ENCODE measurements around the gene TENM3. TPM values are rescaled to one million over a fixed set of nuclear protein-coding genes. Genes with fewer than 3 reads are reported as not detected.

Gene TENM3
- total RNA-seq, 1 experiment from 2014 or later = 34.1 TPM

DNA sequence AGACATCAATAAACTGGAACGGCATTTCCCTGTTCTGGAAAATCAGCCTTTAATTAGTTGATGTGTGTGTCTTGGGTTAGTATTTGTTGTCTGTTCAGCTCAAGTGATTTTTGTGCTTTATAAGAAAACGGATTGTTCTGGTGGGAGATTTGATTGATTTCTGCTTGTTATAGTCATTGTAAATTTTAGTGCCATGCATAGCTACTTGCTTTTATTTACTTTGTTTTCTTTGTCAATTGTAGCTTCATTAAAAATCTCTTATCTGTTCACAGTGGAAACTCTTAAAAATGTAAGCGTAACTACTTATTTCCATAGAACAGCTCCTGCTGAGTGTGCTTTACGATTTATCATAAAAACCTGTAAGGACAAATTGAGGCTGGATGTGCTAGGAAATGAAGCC, 253.2 kb downstream of the TENM3 start:
- intact Hi-C loops (cut with micrococcal nuclease) = no loop called here
- ChIA-PET CTCF (interaction anchor here (1.3 kb wide), 1 partner anchor 10 kb away, joined by 3 read pairs; no protein-coding TSS in a partner anchor), POLR2A (no interaction called here)
- no peaks in the 10 kb centered on the region for H3K27me3 Mint-ChIP-seq (ENCODE audit: insufficient read depth, unreplicated experiment)
- H3K4me1 Mint-ChIP-seq (ENCODE audit: insufficient read depth, unreplicated experiment) = peaks cover 6% of the 10 kb centered on the region
- no peaks in the 10 kb centered on the region for H3K36me3 Mint-ChIP-seq (ENCODE audit: insufficient read depth, unreplicated experiment)
- no peak for DNase-seq (ENCODE audit: unreplicated experiment)
- no peak for TF ChIP-seq CTCF (IDR thresholded peaks at IDR 0.05; ENCODE audit: unreplicated experiment)
- H3K27ac Mint-ChIP-seq (ENCODE audit: low read depth, unreplicated experiment) = no peak overlapping the region
- no TSS peak for BruUV-seq (replicated peaks)
- H3K9me3 Mint-ChIP-seq (ENCODE audit: unreplicated experiment) = no peaks in the 10 kb centered on the region
- H3K4me3 Mint-ChIP-seq (ENCODE audit: unreplicated experiment) = no peak overlapping the region

DNA sequence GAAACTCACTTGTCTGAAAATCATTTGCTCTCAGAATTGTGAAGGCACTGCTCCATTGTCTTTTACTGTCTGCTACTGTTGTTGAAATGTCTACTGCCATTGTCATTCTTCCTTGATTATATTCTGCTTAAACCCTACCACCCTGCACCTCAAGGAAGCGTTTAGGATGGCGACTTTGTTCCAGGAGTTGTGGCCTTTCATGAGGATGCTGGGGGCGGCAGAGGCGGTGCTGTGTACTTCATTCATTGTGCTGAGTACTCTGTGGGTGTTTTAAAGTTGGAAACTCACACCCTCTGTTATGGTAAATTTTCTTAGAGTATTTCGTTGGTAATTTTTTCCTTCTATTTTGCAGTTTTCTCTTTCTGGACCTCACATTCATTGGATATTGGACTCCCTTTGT, 258.9 kb downstream of the TENM3 start:
- Mint-ChIP-seq H3K4me3 (ENCODE audit: unreplicated experiment) (no peak overlapping the region), H3K36me3 (ENCODE audit: insufficient read depth, unreplicated experiment) (no peaks in the 10 kb centered on the region), H3K9me3 (ENCODE audit: unreplicated experiment) (no peaks in the 10 kb centered on the region), H3K27ac (ENCODE audit: low read depth, unreplicated experiment) (no peak overlapping the region), H3K4me1 (ENCODE audit: insufficient read depth, unreplicated experiment) (peaks cover 5% of the 10 kb centered on the region), H3K27me3 (ENCODE audit: insufficient read depth, unreplicated experiment) (no peaks in the 10 kb centered on the region)
- DNase-seq (ENCODE audit: unreplicated experiment) = no peak
- POLR2A ChIA-PET = interaction anchor here (0.6 kb wide), 1 partner anchor 58 kb away, joined by 3 read pairs; no protein-coding TSS in a partner anchor
- intact Hi-C loops (cut with micrococcal nuclease) = no loop called here
- CTCF ChIA-PET = interaction anchor here (0.6 kb wide), 1 partner anchor 9 kb away, joined by 3 read pairs; no protein-coding TSS in a partner anchor
- no TSS peak for BruUV-seq (replicated peaks)
- no peak for TF ChIP-seq CTCF (IDR thresholded peaks at IDR 0.05; ENCODE audit: unreplicated experiment)

GRCh38 chr4:182504463-182504862, 261.3 kb downstream of the TENM3 start:
- H3K27ac Mint-ChIP-seq (ENCODE audit: low read depth, unreplicated experiment) = no peak overlapping the region
- ChIA-PET POLR2A (no interaction called here), CTCF (interaction anchor here (1.2 kb wide), 1 partner anchor 13 kb away, joined by 3 read pairs; no protein-coding TSS in a partner anchor)
- intact Hi-C loops (cut with micrococcal nuclease) = no loop called here
- no peak for TF ChIP-seq CTCF (IDR thresholded peaks at IDR 0.05; ENCODE audit: unreplicated experiment)
- H3K4me3 Mint-ChIP-seq (ENCODE audit: unreplicated experiment) = no peak overlapping the region
- no peaks in the 10 kb centered on the region for H3K9me3 Mint-ChIP-seq (ENCODE audit: unreplicated experiment)
- peaks cover 5% of the 10 kb centered on the region for H3K4me1 Mint-ChIP-seq (ENCODE audit: insufficient read depth, unreplicated experiment)
- DNase-seq (ENCODE audit: unreplicated experiment) = no peak
- H3K27me3 Mint-ChIP-seq (ENCODE audit: insufficient read depth, unreplicated experiment) = no peaks in the 10 kb centered on the region
- no peaks in the 10 kb centered on the region for H3K36me3 Mint-ChIP-seq (ENCODE audit: insufficient read depth, unreplicated experiment)
- BruUV-seq (replicated peaks) = no TSS peak

- no TSS peak for BruUV-seq (replicated peaks)
Measured at GRCh38 chr4:182507805-182508204, 264.6 kb downstream of the TENM3 start.

More at GRCh38 chr4:182507805-182508204, 264.6 kb downstream of the TENM3 start:
- intact Hi-C loops (cut with micrococcal nuclease) = no loop called here
- TF ChIP-seq CTCF (IDR thresholded peaks at IDR 0.05; ENCODE audit: unreplicated experiment) = no peak
- Mint-ChIP-seq H3K4me1 (ENCODE audit: insufficient read depth, unreplicated experiment) (peaks cover 5% of the 10 kb centered on the region), H3K27ac (ENCODE audit: low read depth, unreplicated experiment) (no peak overlapping the region), H3K36me3 (ENCODE audit: insufficient read depth, unreplicated experiment) (no peaks in the 10 kb centered on the region), H3K27me3 (ENCODE audit: insufficient read depth, unreplicated experiment) (no peaks in the 10 kb centered on the region), H3K9me3 (ENCODE audit: unreplicated experiment) (no peaks in the 10 kb centered on the region), H3K4me3 (ENCODE audit: unreplicated experiment) (no peak overlapping the region)
- ChIA-PET CTCF (interaction anchor here (0.8 kb wide), 1 partner anchor 938 kb away, joined by 3 read pairs; no protein-coding TSS in a partner anchor), POLR2A (no interaction called here)
- DNase-seq (ENCODE audit: unreplicated experiment) = no peak
